KOPT-K1 (cell line): Measurements from ENCODE around the gene FMNL2.
"Not testable (repeated sequence)": the region's sequence is repeated elsewhere in the genome, so short reads cannot be mapped to it uniquely, and the experiment has no call there.

Experiments used
- H3K27ac ChIP-seq: fragments of 200-600 bp; sonication (generic); 2 replicates; pipeline ENCODE4 v1.5.1; 2016; ENCODE audit warnings: antibody characterized with exemption, mild to moderate bottlenecking, low read depth, low read length; ENCODE audit not compliant: poor library complexity, severe bottlenecking
- H3K36me3 ChIP-seq: fragments of 200-600 bp; sonication (generic); 2 replicates; pipeline ENCODE4 v1.5.1; 2017; ENCODE audit warnings: antibody characterized with exemption, mild to moderate bottlenecking, low read length, moderate library complexity; ENCODE audit not compliant: insufficient read depth
- H3K9me3 ChIP-seq: fragments of 200-600 bp; sonication (generic); 2 replicates; pipeline ENCODE4 v1.5.1; 2017; ENCODE audit warnings: antibody characterized with exemption, low read length, mild to moderate bottlenecking; ENCODE audit not compliant: insufficient read depth, poor library complexity, severe bottlenecking

The FMNL2 gene

DNA sequence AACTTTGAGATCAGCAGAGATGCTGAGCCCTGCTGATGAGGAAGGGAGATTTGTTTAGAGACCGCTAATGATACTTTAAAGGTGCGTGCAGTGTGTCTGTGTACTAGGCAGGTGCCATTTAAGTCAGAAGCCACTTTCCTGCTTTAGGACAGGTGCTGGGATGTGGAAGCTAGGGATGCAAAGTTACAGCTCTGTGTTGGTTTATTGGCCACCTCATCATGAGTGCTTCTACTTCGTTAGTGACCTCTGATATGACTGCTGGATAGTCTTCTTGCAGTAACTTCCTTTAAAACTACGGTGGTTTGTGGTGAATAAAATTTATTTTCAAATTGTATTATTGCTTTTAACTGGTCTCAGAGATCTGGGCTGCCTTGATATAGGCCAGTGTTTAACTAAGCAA, 44.1 kb downstream of the FMNL2 start:
- H3K27ac ChIP-seq: no peak overlapping the region
- H3K36me3 ChIP-seq: no peaks in the 10 kb centered on the region
- H3K9me3 ChIP-seq: no peaks in the 10 kb centered on the region

DNA sequence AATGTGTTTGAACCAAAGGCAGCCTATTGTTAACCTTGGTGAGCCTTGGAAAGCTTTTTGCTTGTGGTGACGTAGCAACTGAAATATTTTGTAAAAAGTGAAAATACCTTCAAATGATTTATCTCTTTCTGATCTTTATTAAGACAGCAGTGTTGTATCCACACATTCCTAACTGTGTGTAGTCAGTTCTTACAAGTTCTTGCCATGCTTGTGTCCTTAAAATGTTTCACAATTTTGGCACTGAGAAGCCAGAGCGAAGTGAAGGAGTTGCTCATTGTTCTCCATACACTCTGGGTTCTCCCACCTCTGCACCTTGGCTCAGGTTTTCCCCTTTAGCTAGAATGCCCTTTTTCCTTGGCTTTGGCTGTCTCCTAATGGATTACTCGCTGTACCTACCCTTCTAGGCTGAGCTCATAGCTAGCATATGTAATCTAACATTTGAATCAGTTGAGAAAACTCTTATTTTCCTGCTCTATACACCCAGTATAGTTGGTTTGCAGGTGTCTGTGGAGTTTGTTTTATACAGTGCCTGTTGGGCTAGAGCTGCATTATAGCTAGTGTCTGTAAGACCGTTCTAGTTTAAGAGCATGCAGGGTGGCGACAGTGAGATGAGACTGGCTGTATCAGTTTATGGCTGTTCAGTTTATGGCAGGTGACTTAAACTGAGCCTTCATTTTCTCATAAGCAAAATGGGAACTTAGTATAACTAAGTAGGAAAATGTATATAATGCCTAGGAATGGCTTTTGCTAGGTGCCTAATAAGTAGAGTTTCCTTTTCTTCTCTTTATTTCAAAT, 45.5 kb downstream of the FMNL2 start:
- H3K9me3 ChIP-seq: no peaks in the 10 kb centered on the region
- no peak overlapping the region for H3K27ac ChIP-seq
- no peaks in the 10 kb centered on the region for H3K36me3 ChIP-seq

DNA sequence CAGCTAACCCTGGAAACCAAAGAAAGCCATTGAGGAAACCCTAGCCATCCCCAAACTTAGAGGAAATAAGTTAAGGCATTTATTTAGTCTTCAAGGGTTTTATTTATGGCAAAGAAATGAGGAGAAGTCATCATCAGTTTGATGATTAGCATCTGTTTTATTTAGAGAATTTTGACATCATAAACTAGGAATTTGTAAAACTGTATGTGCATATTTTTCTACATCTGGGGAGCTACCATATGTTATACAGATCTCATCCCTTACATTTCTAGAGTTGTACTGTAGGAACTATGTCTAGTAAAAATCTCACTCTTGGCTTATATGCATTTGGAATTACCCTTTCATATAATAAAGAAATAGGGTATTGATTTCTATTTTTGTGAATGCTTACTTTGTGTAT, 48.7 kb downstream of the FMNL2 start:
- H3K9me3 ChIP-seq: no peaks in the 10 kb centered on the region
- H3K27ac ChIP-seq: no peak overlapping the region
- H3K36me3 ChIP-seq: no peaks in the 10 kb centered on the region

DNA sequence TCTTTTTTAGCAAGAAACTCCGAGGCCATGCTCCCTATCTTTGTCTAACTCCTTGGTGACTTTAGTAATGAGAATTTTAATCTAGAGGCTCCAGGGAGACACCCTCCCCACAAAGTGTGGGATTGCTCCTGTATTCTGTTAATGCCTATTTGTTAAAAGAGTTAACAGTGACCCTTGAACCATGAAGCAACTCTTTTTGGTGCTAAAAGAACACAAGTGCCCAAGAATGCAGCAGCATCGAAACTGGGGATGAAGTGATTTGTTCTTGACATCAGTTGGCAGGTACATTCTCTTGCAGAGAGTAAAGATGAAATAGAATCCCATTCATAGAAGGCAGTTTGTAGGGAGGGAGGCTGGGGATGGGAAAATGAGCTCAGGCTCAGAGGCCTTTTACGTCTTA, 50.0 kb downstream of the FMNL2 start:
- H3K9me3 ChIP-seq: no peaks in the 10 kb centered on the region
- H3K36me3 ChIP-seq: no peaks in the 10 kb centered on the region
- no peak overlapping the region for H3K27ac ChIP-seq

DNA sequence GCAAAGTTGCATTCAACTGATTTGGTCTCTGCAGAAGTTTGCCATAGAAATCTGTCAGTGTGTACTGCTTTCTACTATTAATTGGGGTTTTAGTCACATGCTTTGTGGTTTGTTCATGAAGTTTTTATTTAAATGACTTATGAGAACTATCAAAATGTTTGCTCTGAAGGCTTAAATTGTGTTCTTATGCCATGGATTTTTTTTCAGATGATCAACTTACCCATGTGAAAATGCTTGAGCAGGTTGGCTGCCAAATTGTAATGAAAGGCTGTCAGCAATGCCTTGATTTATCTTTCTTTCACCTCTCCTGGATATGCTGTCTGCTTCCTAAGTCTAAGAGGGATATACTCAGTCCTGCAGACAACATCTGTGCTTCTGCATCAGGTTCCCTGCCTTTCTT, 50.7 kb downstream of the FMNL2 start:
- no peaks in the 10 kb centered on the region for H3K9me3 ChIP-seq

DNA sequence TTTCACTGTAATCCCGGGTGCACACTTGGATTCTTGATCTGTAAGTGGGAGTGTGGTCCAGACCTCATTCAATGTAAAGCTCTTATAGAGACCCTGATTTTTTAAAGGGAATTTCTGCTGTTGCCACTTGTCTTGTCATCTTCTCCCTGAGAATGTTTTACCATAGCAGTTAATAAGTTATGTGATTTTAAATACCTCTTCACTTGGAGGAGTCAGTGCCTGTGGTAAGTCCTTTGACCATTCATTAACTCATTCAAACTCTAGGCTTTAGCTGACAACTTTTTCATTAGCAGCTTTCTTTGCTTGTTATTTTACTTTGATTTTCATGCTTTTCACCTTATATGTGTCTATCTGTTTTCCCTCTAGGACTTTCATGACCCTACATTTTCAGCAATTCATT, 51.3 kb downstream of the FMNL2 start:
- Histone ChIP-seq H3K27ac (no peak overlapping the region), H3K9me3 (no peaks in the 10 kb centered on the region), H3K36me3 (no peaks in the 10 kb centered on the region)

More for the DNA sequence above, 50.7 kb downstream of the FMNL2 start:
- Histone ChIP-seq H3K27ac (no peak overlapping the region), H3K36me3 (no peaks in the 10 kb centered on the region)

DNA sequence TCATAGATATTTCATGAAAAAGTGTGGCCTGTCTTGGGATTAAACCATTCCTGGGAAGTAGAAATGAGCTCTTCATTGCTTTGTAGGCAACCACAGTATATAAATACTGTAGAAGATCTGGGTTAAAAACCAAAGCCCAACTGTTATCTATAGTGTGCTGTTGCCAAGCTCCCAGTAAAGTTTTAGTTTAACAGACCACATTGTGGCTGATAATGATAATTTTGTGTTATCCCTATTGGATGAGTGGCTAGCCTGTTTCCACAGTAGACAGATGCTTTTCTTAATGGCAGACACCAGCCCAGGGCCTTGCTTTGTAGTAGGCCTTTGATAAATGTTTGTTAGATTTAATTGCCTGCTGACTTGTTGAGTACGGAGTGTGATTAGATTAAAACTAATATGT, 52.1 kb downstream of the FMNL2 start:
- H3K36me3 ChIP-seq: no peaks in the 10 kb centered on the region
- H3K9me3 ChIP-seq: no peaks in the 10 kb centered on the region
- H3K27ac ChIP-seq: no peak overlapping the region

DNA sequence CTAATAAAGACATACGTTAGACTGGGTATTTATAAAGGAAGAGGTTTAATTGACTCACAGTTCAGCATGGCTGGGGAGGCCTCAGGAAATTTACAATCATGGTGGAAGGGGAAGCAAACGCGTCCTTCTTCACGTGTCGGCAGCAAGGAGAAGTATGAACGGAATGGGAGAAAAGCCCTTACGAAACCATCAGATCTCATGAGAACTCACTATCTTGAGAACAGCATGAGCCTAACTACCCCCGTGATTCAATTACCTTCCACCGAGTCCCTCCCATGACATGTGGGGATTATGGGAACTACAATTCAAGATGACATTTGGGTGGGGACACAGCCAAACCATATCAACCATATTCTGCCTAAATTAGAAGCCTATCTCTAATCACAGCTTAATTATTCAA, 53.3 kb downstream of the FMNL2 start:
- H3K9me3 ChIP-seq, H3K27ac ChIP-seq, H3K36me3 ChIP-seq: not testable (repeated sequence)

DNA sequence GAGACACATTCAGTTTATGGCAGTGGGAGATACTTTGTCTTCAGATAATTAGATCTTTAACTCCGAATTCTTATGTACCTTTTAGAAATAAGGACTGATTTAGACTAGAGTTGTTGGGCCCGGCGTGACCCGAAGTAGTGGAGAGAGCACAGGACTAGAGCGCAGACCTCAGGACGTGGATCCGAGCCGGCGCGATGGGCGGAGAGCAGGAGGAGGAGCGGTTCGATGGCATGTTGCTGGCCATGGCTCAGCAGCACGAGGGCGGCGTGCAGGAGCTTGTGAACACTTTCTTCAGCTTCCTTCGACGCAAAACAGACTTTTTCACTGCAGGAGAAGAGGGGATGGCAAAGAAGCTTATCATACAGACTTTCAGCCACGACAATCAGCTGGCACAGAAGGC, 54.5 kb downstream of the FMNL2 start:
- no peak overlapping the region for H3K27ac ChIP-seq
- H3K9me3 ChIP-seq: no peaks in the 10 kb centered on the region
- H3K36me3 ChIP-seq: no peaks in the 10 kb centered on the region

DNA sequence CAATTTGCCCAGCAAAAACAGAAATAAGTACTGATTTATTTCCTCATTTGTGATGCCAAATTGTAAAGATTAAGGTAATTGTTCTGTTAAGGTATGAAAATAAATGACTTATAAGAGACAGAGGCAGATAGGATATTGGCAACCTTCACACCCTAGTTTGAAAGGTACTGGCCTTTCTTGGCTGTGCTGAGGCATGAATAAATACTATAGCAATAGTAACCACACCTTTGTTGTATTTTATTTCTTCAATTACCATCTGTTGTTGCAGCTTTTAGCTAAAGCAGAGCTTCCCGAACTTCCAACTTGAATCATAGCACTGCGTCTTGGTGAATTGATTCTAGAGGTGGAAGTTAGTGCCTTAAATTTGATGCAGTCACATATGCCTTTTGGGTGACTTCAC, 55.9 kb downstream of the FMNL2 start:
- Histone ChIP-seq H3K27ac (no peak overlapping the region), H3K9me3 (no peaks in the 10 kb centered on the region), H3K36me3 (no peaks in the 10 kb centered on the region)

DNA sequence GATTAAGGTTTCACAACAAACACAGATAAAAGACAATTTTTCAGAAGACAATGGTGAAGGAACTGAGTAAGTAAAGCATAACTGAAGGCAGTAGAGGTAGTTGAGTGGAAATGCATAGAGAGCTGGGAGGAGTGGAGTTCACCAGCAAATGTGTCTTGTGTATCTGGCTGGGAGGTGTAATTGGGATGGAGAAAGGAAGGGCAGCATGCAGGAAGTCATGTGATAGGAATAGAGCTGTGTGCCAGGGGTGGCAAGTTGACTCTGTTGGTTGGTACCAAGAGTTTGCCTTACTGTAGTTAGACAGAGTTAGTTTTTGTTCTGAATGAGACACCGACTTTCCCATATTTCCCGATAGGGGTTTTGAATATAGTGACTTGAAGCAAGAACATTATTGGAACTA, 56.3 kb downstream of the FMNL2 start:
- Histone ChIP-seq H3K27ac (no peak overlapping the region), H3K36me3 (no peaks in the 10 kb centered on the region), H3K9me3 (no peaks in the 10 kb centered on the region)

DNA sequence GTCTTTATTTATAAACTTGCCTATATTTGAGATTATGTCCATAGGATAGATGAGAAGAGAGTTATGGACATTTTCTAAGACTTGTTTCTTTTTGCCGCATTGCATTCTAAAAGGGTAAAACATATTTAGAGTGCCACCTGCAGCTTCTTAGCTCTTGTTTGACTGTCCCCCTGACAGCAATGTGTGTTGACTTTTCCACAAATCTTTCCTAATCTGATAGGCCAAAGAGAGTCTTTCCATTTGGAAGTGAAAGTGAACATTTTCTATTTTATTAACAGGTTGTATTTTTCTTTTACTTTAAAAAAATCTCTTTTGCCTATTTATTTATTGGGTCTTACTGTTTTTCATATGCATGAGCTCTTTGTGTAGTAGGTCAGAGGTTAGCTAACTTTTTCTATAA, 58.4 kb downstream of the FMNL2 start:
- Histone ChIP-seq H3K9me3 (no peaks in the 10 kb centered on the region), H3K36me3 (no peaks in the 10 kb centered on the region), H3K27ac (no peak overlapping the region)

DNA sequence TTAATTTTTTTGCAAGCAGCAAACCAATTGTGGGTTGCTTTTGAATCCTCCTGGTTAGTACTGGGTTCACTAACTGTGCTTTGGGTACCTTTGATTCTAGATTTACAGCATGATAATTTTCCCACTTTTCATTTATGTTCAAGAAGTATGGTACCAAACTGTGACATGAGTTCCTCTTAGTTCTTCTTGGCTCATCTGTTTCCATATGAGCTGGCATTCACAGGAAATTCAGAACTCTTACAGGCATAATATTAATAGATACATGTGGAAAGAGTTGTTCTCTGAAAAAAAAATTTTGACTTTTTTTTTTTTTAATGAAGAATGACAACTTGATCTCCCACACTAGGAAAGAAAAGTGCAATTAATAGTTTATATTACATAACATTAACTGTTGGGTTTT, 59.4 kb downstream of the FMNL2 start:
- Histone ChIP-seq H3K27ac (no peak overlapping the region), H3K9me3 (no peaks in the 10 kb centered on the region), H3K36me3 (no peaks in the 10 kb centered on the region)

DNA sequence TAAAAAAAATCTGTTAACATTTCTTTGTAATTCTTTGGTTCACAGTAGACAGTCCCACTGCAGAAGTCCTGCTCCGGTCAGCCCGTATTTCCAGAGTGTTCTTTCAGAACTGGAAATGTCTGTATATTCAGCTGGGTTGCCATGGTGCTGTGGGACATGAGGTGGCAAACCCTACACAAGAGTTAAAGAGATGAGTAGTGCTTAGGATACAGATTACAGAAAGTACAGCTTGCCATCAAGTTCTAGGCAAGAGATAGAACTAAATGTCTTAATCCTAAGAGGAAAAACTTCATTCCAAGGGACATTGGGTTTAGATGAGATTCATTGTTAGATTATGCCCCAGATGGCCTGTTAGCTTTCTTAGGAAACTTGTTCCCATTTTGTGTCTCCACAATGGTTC, 60.1 kb downstream of the FMNL2 start:
- Histone ChIP-seq H3K9me3 (no peaks in the 10 kb centered on the region), H3K36me3 (no peaks in the 10 kb centered on the region), H3K27ac (no peak overlapping the region)

DNA sequence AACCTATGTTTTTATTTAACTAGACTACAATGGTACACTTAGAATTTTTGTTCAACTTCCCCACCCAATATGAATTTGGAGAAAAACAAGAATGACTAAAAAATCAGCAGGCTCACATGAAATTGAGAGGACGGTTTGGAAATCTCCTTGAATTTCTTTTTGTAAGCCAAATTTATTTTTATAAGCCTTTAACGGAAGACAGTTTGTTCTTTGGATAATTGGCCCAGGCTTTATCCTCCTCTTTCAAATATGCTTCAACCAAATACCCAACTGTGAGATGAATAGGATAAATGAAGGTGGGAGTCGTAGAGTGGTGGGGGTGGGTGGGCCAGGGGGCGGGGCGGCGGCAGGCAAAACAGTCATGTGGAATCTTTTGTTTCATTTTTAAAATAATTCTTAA, 60.6 kb downstream of the FMNL2 start:
- H3K36me3 ChIP-seq: no peaks in the 10 kb centered on the region
- no peaks in the 10 kb centered on the region for H3K9me3 ChIP-seq
- no peak overlapping the region for H3K27ac ChIP-seq

DNA sequence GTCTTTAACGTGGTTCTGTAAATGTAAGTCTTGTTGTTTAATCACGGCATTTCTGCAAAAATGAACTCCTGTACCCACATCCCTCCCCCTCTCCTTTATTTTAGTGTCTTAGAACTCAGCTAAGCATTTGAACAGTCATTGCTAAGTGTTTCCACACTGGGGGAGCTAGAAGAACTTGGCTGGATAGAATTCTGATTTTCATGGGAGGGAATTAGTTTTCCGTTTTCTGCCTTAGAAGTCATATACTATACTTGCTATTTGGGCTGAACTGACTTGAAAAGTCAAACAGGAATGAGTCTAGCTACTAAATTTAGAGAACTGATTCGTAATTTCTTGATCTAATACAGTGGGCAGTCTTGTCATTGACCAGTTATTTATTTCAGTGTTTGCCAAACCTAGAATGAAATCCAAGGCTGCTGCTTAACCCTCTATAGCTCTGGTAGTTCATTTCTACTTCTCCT, 61.1 kb downstream of the FMNL2 start:
- H3K27ac ChIP-seq: no peak overlapping the region
- no peaks in the 10 kb centered on the region for H3K9me3 ChIP-seq
- no peaks in the 10 kb centered on the region for H3K36me3 ChIP-seq
